GM12873 (cell line): ENCODE measurements around the gene ADAMTS14.

Experiments used
- CTCF ChIP-seq: IDR thresholded peaks from 2 replicates; pipeline ENCODE4 v1.5.1; 2012; ENCODE audit warnings: low read depth, mild to moderate bottlenecking, moderate library complexity, low read length, control low read depth; ENCODE audit not compliant: insufficient read depth; ENCODE audit errors: missing control alignments

The ADAMTS14 gene

GRCh38 chr10:70683601-70683934 lies 11.3 kb downstream of the ADAMTS14 start:
- TF ChIP-seq CTCF: no peak

GRCh38 chr10:70683940-70684339 lies 11.6 kb downstream of the ADAMTS14 start:
- TF ChIP-seq CTCF: no peak

GRCh38 chr10:70684374-70684773 lies 12.1 kb downstream of the ADAMTS14 start:
- no peak for TF ChIP-seq CTCF

- no peak for TF ChIP-seq CTCF
Observed at GRCh38 chr10:70684839-70685454, 12.6 kb downstream of the ADAMTS14 start.

- TF ChIP-seq CTCF: no peak
Observed at GRCh38 chr10:70685455-70685911, 13.2 kb downstream of the ADAMTS14 start.

- TF ChIP-seq CTCF: no peak
Observed at GRCh38 chr10:70688828-70689227, 16.5 kb downstream of the ADAMTS14 start.

DNA sequence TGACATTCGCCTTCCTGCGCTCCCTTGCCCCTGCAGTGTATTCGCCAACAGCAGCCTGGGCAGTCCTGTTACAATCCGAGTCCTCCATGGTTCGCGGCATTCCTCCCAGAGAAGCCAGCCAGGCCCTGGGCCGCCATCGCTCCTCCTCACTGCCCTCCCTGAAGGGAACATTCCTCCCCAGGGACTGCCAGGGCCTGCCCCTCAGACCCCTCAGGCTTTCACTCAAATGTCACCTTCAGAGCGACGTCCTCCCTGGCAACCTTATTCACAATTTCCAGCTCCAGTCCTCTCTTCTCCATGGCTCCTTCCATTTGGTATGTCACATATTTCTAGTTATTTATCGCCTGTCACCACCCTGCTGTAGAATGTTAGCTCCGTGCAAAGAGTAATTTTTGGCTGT lies 17.4 kb downstream of the ADAMTS14 start:
- TF ChIP-seq CTCF: no peak
